HG03025 (cell line): ENCODE measurements around the gene SLC6A6.

ENCODE experiments used
- ATAC-seq: cut with Tn5 transposase; IDR thresholded peaks from one replicate; pipeline ENCODE4 v1.9.1; 2021; ENCODE audit warnings: mild to moderate bottlenecking, moderate library complexity; ENCODE audit not compliant: unreplicated experiment, low FRiP score

The SLC6A6 gene

DNA sequence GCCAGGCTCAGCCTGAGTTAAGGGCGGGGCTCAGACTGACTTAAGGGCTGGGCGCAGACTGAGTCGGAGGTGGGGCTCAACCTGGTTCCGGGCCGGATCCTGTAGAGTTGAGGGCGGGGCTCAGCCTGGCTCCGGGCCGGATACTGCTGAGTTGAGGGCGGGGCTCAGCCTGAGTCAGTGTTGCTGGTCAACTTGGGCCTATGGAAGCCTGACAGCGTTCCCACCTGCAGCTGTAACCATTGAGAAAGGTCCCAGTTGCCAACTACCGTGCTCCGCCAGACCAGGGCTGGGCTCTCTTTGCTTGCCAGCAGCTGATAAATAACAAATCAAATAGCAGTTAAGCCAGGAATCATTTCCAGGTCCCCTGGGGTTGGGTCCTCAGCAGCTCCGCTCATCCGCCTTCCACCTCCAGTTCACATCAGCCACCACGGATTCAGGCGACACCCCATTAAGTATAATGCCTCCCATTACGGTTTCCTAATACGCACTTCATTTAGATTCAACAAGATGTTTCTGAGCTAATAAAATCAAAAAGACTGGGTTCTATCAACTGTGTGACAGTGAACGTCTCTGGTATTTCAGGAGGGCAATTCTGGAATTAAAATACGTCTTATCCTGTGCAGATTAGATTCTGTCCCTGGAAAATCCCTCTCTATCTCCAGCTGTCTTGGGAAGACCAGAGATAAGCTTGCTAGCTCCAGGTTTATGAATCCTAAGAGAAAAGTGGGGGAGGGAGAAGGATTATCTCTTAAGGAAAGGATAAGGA is 130.5 kb downstream of the SLC6A6 start:
- no peak for ATAC-seq

DNA sequence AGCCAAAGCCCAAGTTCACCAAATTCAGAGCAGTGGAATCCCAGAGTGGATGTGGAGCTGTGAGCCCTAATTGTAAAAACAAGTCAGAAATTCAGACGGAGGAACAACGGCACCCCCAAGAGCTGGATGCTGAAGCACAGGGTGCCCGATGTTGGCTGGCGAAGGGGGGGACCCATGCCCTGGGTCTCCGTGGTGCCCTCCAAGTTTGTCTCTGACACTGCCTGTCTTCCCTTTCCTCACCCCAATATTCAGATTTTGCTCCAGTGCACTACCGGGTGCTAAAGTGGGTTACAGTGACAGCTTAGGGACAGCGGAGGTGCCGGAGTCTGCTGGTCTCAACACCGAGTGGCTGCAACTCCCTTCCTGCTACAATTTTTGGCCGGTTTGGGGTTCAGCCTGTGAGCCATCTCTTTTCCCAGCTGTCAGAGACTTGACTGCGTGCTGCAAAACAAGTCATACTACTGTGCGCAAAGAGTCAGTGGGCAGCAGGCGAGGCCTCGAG is 131.1 kb downstream of the SLC6A6 start:
- ATAC-seq: no peak

GRCh38 chr3:14534516-14535191 is 132.2 kb downstream of the SLC6A6 start:
- ATAC-seq: no peak

- ATAC-seq: no peak
Measured at GRCh38 chr3:14535616-14536015, 133.2 kb downstream of the SLC6A6 start.

DNA sequence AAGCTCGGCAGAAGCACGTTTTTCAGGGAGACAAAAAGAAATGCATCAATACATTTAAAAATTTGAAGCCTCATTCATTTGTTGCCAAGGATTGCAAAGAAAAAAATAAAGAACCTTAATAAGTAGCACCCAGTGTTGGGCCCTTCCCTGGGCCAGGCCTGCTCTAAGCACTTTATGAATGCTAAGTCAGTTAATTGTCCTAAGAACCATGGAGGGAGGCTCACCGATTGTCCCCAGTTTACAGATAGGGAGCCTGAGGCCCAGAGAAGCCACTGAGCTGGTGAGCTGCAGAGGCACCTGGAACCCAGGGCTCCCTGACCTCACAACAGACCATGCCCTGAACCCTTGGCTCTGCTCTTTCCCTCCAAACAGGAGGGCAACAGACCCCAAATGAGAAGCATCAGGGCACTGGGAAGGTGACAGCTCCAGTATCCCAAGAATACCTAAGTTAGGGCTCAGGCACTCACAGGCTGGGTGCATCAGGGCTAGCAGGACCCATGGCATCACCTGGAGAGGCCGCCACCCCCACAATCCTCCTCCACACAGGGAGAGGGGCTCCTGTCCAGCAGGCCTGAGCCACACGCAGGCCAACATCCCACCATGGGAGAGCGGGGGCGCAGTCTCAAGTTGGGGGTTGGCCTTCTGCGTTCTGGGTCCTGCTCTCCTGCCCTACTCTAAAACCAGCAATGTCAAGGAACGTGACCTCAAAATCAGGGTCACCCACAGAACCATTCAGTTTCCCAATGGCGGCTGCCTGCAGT is 133.8 kb downstream of the SLC6A6 start:
- ATAC-seq: no peak

DNA sequence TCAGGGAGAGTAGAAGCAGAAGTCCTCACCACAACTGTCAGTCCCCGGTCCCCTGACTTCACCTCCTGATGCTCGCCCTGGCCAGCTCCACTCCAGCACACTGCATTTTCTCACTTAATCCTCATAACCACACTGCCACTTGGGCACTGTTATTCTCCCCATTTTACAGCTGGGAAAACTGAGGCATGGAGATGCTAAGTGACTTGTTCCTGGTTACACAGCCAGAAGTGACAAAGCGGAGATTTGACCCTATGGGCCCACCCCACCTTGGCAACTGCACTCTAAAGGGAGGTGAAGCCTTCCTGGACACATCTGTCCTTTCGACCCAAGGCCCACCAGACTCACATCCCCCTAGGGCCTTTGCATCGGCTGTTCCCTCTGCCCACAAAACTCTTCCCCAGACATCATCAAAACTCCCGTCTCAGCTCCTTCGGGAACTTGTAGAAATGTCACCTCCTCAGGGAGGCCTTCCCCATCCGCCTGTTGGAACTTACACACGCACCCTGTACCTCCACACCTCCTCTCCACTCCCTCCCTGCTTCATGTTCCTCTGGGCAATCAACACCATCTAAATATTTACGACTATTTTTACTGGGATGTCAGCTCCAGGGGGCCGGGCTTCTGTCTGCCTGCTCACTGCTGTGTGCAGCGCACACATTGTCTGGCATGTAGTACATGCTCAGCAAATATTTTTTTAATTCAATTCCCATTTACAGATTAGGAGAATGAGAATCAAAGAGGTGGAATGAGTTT is 134.6 kb downstream of the SLC6A6 start:
- ATAC-seq: no peak

DNA sequence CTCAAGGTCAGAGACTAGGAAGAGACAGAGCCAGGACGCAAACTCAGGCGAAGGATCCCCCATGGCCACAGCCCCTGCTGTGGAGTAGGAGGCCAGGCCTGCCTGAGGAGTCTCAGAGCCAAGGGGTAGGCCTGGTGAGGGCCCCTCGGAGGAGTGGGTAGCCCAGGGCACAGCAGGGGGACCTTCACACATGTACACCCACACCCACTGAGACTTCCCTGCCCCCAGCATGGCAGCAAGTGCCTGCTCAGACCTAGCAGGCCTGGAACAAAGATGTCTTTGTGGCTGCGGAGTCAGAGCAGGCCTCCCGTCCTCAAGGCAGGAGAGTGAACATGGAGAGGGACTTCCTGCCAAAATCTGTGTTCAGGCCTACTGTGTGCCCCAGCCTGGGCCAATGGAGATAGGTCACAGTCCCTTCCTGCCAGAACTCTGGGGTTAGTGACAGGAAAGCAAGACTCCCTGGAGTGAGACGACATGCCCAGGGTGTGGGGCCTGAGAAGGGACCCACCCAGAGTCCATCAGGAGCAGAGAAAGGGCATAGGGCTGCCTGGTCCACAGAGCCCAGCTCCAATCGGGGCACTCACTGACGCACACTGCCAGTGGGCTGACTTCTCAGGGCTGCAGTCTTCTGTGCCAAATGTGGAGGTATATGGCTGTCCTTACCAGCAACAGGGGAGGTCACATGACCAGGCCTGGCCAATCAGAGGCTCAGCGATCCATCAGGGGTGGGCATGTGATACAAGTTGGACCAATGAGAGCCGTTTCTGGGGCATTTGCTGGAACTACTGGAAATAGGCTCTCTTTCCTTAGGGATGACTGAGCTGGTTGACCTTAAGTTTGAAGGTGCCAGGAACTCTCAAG is 135.4 kb downstream of the SLC6A6 start:
- ATAC-seq: no peak

GRCh38 chr3:14538451-14539088 is 136.2 kb downstream of the SLC6A6 start:
- ATAC-seq: no peak
